Uterus (tissue), 2 donors: ENCODE data around the gene SLC39A11.

ENCODE experiments used
- CTCF ChIP-seq, 4 experiments: fragments of 200-600 bp in 2 of 4; fragments of 450-650 bp in 2 of 4; sonication (generic) in 2 of 4; IDR thresholded peaks; one replicate each; pipeline ENCODE4 v1.5.1; 2016 to 2019; ENCODE audit warnings: antibody characterized with exemption in 4 of 4, mild to moderate bottlenecking in 2 of 4, moderate library complexity in 1 of 4
- POLR2A ChIP-seq, 2 donors: fragments of 450-650 bp; IDR thresholded peaks; one replicate each; pipeline ENCODE4 v1.6.1; 2016; ENCODE audit warnings: antibody characterized with exemption in 2 of 2, mild to moderate bottlenecking in 1 of 2, moderate library complexity in 1 of 2

GRCh38 chr17:72938482-72938881, 154.0 kb downstream of the SLC39A11 start:
- TF ChIP-seq POLR2A (IDR thresholded peaks at IDR 0.05) (no peak), CTCF (IDR thresholded peaks at IDR 0.05) (no peak)
